SK-N-MC (cell line): Measurements from ENCODE around the gene ENG.

Experiments
- DNase-seq: peaks from one replicate; pipeline ENCODE4 v3.0.0-alpha.2; 2011; ENCODE audit warnings: low read depth, low spot score
- H3K27ac ChIP-seq: fragments of 200-600 bp; sonication (generic); 2 replicates; pipeline ENCODE4 v1.5.1; 2016; ENCODE audit warnings: mixed run types
- H3K36me3 ChIP-seq: fragments of 200-600 bp; sonication (generic); 2 replicates; pipeline ENCODE4 v1.6.1; 2017; ENCODE audit warnings: antibody characterized with exemption, low read length, mixed read lengths; ENCODE audit not compliant: insufficient read depth
- H3K4me3 ChIP-seq: fragments of 200-600 bp; sonication (generic); 2 replicates; pipeline ENCODE4 v1.5.1; 2016
- H3K9ac ChIP-seq: fragments of 200-600 bp; sonication (generic); 2 replicates; pipeline ENCODE4 v1.8.0; 2017; ENCODE audit warnings: mixed run types, mixed read lengths; ENCODE audit not compliant: insufficient read length
- H3K9me3 ChIP-seq: fragments of 200-600 bp; sonication (generic); 2 replicates; pipeline ENCODE4 v1.6.1; 2017; ENCODE audit warnings: low read depth, mild to moderate bottlenecking, antibody characterized with exemption, low read length, moderate library complexity, mixed read lengths
- EZH2 ChIP-seq: fragments of 200-600 bp; sonication (generic); IDR thresholded peaks from one replicate; pipeline ENCODE4 v1.6.1; 2017; ENCODE audit warnings: antibody characterized with exemption
- FOXP2 ChIP-seq: optimal IDR thresholded peaks from 2 replicates; pipeline ENCODE3; 2011; ENCODE audit warnings: mild to moderate bottlenecking, moderate library complexity; ENCODE audit not compliant: insufficient read depth; ENCODE audit errors: extremely low read length, control extremely low read depth
- POLR2AphosphoS5 ChIP-seq: IDR thresholded peaks from 2 replicates; pipeline ENCODE4 v1.6.1; 2012; ENCODE audit warnings: mild to moderate bottlenecking, low read depth, low read length, borderline replicate concordance

ENG gene

GRCh38 chr9:127854184-127854806 is at the start of gene ENG:
Gene ENG (minus strand): TSS chr9:127854658. CDS start chr9:127854355, 303 bp downstream.
- H3K9ac ChIP-seq, result peak within 1 kb of the TSS; percentile 66
- H3K9me3 ChIP-seq, result no peaks in the 10 kb centered on the region
- TF ChIP-seq EZH2, result no peak
- TF ChIP-seq POLR2AphosphoS5, result 0 out of 2 replicates have a peak, but pooled peaks have one; percentile 16
- H3K36me3 ChIP-seq, result peaks cover 10% of the 10 kb centered on the region
- no peak for DNase-seq
- no peak within 1 kb of the TSS for H3K27ac ChIP-seq
- peak within 1 kb of the TSS; percentile 81 for H3K4me3 ChIP-seq

- no peak overlapping the region for H3K4me3 ChIP-seq
- no peak overlapping the region for H3K27ac ChIP-seq
- no peaks in the 10 kb centered on the region for H3K36me3 ChIP-seq
- no peaks in the 10 kb centered on the region for H3K9me3 ChIP-seq
- no peak overlapping the region for H3K9ac ChIP-seq
- DNase-seq, result no peak
- TF ChIP-seq EZH2, result no peak
- TF ChIP-seq FOXP2, result no peak
- no peak for TF ChIP-seq POLR2AphosphoS5
These were observed 49.4 kb upstream of the ENG start for GRCh38 chr9:127903557-127904475.

GRCh38 chr9:127899128-127899943 is 44.9 kb upstream of the ENG start, which contains the start of gene ST6GALNAC6:
Gene ST6GALNAC6 (minus strand): TSS chr9:127899603. CDS start chr9:127897981, 1,622 bp downstream.
- Histone ChIP-seq H3K36me3 (peaks cover 27% of the 10 kb centered on the region), H3K27ac (no peak within 1 kb of the TSS), H3K4me3 (peak within 1 kb of the TSS; percentile 92), H3K9ac (peak within 1 kb of the TSS; percentile 74), H3K9me3 (peaks cover 2% of the 10 kb centered on the region; the same call in 1 of the 2 replicates)
- no peak for DNase-seq
- TF ChIP-seq FOXP2, result no peak
- TF ChIP-seq POLR2AphosphoS5, result no peak
- no peak for TF ChIP-seq EZH2

- no peak for DNase-seq
- TF ChIP-seq FOXP2, result no peak
- TF ChIP-seq EZH2, result no peak
- TF ChIP-seq POLR2AphosphoS5, result no peak
- peaks cover 35% of the 10 kb centered on the region for H3K36me3 ChIP-seq
- no peak overlapping the region for H3K27ac ChIP-seq
- peak overlapping the region; percentile 74 for H3K9ac ChIP-seq
- peak overlapping the region; percentile 92 for H3K4me3 ChIP-seq
- H3K9me3 ChIP-seq, result peaks cover 2% of the 10 kb centered on the region; the same call in 1 of the 2 replicates
These were observed 44.1 kb upstream of the ENG start for GRCh38 chr9:127898433-127899127.

GRCh38 chr9:127897193-127897692 is 42.8 kb upstream of the ENG start:
- H3K4me3 ChIP-seq, result no peak overlapping the region
- no peak overlapping the region for H3K27ac ChIP-seq
- H3K9me3 ChIP-seq, result peaks cover 4% of the 10 kb centered on the region; the same call in 1 of the 2 replicates
- H3K36me3 ChIP-seq, result peaks cover 48% of the 10 kb centered on the region
- DNase-seq, result no peak
- no peak overlapping the region for H3K9ac ChIP-seq
- no peak for TF ChIP-seq POLR2AphosphoS5
- no peak for TF ChIP-seq EZH2

GRCh38 chr9:127896395-127897192 is 42.1 kb upstream of the ENG start:
- H3K9ac ChIP-seq, result no peak overlapping the region
- H3K36me3 ChIP-seq, result peaks cover 50% of the 10 kb centered on the region
- no peak overlapping the region for H3K4me3 ChIP-seq

GRCh38 chr9:127895811-127896210 is 41.4 kb upstream of the ENG start:
- Histone ChIP-seq H3K4me3 (no peak overlapping the region), H3K27ac (no peak overlapping the region), H3K9me3 (peaks cover 4% of the 10 kb centered on the region; the same call in 1 of the 2 replicates), H3K36me3 (peaks cover 50% of the 10 kb centered on the region), H3K9ac (no peak overlapping the region)
- no peak for DNase-seq
- TF ChIP-seq EZH2 (no peak), POLR2AphosphoS5 (no peak), FOXP2 (no peak)

More at GRCh38 chr9:127896395-127897192, 42.1 kb upstream of the ENG start:
- Histone ChIP-seq H3K27ac (no peak overlapping the region), H3K9me3 (peaks cover 4% of the 10 kb centered on the region; the same call in 1 of the 2 replicates)
- TF ChIP-seq POLR2AphosphoS5 (no peak), EZH2 (no peak), FOXP2 (no peak)
- no peak for DNase-seq
